Epithelial cell of prostate (primary cell): ENCODE measurements around the gene PRR5.
A peak's percentile ranks its signal among the peaks of the same experiment; 100 is the strongest.

Experiments
- DNase-seq: peaks from one replicate; pipeline ENCODE4 v3.0.0-alpha.2; 2011; ENCODE audit warnings: low read depth, low spot score
- H3K27ac ChIP-seq: fragments of 450-650 bp; 2 replicates; pipeline ENCODE4 v1.5.1; 2017; ENCODE audit warnings: mild to moderate bottlenecking

PRR5 gene

DNA sequence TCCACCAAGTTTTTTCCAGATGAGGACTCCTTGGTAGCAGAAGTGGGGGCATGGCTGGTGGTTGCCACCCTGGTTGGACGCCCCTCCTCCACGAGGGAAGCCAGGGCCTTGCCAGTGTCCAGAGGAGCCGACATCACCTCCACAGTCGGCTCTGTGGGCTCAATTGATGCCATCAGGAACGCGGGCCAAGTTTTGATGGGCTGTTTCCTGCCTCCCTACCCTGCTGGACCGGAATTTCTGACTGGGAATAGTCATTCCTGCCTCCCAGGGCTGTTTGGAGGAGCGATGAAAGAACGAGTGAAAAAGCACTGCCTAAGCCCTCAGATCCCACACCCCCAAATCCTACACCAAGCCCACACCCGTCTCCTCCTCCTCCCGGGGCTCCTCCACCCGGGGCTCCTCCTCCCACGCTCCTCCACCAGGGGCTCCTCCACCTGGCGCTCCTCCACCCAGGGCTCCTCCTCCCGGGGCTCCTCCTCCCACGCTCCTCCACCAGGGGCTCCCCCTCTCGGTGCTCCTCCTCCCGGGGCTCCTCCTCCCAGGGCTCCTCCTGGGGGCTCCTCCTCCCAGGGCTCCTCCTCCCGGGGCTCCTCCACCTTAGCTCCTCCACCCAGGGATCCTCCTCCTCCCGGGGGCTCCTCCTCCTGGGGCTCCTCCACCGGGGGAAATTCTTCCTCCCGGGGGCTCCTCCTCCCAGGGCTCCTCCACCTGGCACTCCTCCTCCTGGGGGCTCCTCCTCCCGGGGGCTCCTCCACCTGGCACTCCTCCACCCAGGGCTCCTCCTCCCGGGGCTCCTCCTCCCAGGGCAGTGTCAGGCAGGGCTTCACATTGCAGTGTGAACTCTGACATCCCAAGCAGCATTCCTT lies 10.0 kb upstream of the PRR5 start:
- no peak overlapping the region for H3K27ac ChIP-seq
- DNase-seq, result no peak

DNA sequence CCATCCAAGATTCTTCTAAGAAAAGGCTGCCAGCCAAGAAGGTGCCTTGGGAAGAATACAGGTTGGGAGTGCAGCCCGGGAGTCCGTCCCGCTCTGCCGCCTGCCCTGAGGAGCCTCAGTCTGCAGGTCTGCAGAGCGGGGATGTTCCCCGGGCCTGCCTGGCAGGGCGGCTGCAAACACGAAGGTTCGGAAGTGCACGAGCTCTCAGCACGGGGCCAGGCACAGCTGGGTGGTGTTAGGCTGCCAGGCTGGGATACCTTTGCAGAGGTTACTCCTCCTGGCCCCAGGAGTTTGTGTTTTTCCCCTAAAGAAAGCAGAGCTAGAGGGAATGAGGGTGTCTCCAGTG lies 9.4 kb upstream of the PRR5 start:
- DNase-seq, result no peak
- no peak overlapping the region for H3K27ac ChIP-seq

DNA sequence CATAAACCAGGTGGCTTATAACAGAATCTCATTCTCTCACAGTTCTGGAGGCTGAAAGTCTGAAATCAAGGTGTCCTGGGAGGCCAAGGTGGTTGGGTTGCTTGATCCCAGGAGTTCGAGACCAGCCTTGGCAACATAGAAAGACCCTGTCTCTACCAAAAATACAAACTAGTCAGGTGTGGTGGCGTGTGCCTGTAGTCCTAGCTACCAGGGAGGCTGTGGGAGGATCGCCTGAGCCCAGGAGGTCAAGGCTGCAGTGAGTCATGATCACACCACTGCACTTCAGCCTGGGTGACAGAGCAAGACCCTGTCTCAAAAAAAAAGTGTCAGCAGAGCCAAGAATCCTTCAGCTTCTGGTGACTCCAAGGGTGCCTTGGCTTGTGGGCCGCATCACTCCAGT lies 8.9 kb upstream of the PRR5 start:
- no peak for DNase-seq

DNA sequence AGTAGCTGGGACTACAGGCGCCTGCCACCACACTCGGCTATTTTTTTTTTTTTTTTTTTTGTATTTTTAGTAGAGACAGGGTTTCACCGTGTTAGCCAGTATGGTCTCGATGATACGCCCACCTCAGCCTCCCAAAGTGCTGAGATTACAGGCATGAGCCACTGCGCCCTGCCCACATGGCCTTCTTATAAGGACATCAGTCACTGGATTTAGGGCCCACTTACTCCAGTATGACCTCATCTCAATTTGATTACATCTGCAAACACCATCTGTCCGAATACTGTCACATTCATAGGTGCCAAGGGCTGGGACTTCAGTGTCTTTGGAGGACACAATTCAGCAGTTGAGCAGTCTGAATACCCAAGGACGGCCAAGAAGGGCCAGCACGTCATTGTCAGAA lies 8.2 kb upstream of the PRR5 start:
- no peak for DNase-seq
- H3K27ac ChIP-seq, result no peak overlapping the region

More for the DNA sequence above, 8.9 kb upstream of the PRR5 start:
- H3K27ac ChIP-seq, result no peak overlapping the region

DNA sequence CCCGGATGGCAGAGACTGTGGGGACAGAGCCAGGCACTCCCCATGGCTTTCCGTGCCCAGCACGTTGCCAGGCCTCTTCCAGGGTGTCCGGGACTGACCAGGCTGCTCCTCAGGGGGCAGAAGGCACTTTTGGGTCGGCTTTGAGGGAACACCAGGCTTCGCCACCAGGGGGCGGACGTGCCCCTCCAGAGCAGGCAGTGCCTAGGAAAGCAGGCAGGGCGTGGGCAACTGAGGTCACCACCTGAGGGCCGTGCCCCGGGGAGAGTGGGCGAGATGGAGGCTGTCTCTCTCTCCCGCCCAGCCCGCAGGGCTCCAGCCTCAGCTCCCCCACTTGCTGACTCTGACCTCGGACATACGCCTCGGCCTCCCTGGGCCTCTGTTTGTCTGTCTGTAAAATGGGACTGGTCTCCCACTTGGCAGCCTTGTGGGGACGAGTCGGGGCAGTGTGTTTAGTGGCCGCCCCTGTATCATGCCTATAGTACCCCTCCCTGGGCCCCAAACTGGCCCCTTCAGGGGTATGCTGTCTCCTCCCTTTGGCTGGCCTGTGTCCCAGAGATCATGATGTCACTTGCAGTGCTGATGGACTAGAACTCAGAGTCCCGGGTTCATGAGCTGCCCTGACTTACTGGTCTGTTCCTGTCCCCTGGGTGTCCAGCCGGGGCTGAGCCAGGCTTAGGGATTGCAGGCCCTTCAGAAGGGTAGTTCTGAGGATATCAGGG lies 4.4 kb upstream of the PRR5 start:
- H3K27ac ChIP-seq, result no peak overlapping the region
- no peak for DNase-seq

DNA sequence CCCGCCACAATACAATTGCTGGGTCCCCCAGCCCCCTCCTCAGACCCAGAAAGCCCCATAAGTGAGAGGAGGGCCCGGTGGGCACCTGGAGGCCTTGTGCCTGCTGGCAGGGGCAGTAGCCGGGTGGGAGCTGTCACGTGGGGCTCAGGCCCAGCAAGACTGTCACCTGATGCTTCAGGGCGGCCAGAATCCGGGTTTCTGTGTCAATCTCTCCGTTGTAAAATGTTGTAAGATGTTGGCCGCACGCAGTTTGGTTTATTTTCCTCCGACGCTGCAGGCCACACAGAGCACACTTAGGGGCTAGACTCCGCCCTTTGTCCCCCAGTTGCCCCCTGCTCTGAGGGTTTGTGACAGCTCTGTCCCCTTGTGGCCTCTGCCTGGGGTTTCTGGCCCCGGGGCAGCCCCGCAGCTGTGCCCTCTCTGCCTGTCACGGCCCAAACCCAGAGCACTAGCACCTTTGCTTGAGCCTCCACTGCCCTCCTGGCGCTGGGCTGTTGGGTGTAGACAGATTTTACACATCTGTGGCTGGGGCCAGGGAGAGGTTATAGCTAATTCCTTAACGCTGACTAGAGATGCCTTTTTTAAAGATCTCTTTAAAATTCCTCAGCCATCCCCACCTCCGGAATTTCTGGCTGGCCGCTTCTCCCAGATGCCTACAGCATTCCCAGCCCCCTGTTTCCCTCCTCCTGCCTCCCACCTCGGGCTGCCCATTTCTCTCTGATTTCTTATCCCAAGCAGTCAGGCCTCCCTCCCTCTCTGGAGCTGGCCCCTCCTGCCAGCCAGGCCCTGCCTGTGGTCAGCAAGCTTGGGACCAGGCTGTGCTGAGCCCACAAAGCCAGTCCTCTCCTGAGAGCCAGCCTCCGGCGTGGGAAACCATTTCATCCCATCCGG lies 3.2 kb upstream of the PRR5 start:
- no peak for DNase-seq
- H3K27ac ChIP-seq, result no peak overlapping the region

DNA sequence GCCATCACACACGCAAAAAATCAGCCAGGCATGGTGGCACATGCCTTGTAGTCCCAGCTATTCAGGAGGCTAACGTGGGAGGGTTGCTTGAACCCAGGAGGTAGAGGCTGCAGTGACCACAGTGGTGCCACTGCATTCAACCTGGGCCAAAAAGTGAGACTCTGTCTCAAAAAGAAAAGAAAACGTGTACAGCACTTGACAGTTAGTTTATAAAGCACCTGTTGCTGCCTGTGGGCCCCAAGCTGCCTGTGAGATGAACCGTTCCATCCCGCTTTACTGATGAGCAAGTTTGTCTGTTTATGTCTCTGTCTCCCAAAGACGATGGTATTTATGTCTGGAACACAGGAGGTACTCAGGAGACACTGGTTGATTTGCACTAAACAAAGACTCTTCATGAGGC lies 1.5 kb upstream of the PRR5 start:
- DNase-seq, result no peak
- H3K27ac ChIP-seq, result no peak overlapping the region

DNA sequence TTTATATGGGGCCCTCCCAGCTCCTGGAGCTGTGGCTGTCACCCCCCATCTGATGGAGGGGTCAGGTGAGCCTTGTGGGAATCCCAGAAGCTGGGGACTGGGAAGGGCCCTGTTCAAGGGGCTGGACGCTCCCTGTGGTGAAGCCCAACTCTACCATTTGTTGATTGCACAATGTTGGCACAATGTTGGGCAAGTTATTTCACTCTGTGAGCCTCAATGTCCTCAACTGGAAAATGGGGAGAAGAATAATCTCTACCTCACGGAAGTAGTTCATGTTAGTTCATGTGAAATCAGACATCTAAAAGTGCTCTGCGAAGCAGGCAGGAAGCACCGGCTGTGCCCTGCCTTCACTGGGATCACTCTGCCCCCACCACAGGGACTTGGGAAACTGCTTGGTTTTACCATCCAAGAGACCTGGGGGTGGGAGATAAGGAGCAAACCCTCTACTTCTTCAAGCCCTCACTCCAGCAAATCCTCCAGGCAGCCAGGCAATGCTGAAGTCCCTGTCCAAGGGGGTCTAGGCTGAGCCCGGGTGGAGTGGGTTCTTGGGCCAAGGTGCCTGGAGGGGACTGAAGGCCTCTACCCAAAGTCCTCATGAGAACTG lies 715 bp upstream of the PRR5 start:
- no peak overlapping the region for H3K27ac ChIP-seq
- DNase-seq, result no peak

DNA sequence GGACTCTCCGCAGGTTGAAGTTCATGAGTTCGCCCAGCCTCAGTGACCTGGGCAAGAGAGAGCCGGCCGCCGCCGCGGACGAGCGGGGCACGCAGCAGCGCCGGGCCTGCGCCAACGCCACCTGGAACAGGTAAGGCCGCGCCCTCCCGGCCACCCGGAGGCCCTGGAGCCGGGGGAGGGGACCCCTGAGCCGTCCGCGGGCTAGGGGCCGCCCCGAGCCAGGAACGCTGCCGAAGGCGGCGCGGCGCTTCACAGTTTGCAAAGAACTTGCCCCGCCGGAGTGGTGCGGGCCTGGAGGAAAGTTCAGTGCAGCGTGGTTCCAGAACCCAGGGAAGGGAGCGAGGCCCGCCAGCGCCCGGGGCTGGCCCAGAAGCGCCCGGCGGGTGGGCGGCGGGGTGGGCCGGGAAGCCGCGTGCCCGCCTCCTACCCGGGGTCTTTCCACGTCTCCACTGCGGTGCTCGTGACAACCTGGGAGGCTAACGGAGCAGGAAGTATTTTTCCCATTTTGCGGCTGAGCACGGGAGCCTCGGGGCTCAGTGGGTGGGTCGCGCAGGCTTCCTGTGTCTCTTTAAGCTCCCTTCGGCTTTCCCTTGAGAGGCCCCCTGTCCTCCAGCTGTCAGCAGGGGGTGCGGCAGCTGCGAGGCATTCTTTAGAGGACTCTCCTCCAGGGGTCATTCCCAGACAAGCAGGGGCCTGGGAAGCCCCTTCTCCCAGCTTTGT lies 635 bp downstream of the PRR5 start:
- no peak overlapping the region for H3K27ac ChIP-seq
- no peak for DNase-seq

DNA sequence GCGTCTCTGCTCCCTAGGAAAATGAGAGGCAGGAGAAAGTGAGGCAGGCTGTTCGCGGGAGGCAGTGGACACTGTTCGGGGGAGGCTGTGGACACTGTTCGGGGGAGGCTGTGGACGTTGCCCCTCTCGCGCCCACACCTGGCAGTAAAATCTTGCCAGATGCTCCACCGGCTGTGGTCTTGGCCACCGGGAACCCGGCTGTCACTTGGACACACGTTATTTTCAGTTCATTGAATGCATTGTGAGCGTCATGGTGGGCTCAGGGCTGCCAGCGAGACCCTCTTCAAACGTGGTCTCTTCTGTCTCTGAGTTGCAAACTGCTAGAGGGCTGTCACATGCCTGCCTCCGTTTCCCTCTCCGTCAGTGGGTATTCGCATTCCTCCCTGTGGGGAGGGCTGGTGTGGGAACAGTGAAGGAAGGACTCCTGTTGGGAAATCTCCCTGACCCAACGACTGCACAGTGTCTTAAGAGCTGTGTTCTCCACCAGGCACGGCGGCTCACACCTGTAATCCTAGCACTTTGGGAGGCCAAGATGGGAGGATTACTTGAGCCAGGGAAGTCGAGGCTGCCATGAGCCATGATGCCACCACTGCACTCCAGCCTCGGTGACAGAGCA lies 1.4 kb downstream of the PRR5 start:
- no peak overlapping the region for H3K27ac ChIP-seq
- no peak for DNase-seq

DNA sequence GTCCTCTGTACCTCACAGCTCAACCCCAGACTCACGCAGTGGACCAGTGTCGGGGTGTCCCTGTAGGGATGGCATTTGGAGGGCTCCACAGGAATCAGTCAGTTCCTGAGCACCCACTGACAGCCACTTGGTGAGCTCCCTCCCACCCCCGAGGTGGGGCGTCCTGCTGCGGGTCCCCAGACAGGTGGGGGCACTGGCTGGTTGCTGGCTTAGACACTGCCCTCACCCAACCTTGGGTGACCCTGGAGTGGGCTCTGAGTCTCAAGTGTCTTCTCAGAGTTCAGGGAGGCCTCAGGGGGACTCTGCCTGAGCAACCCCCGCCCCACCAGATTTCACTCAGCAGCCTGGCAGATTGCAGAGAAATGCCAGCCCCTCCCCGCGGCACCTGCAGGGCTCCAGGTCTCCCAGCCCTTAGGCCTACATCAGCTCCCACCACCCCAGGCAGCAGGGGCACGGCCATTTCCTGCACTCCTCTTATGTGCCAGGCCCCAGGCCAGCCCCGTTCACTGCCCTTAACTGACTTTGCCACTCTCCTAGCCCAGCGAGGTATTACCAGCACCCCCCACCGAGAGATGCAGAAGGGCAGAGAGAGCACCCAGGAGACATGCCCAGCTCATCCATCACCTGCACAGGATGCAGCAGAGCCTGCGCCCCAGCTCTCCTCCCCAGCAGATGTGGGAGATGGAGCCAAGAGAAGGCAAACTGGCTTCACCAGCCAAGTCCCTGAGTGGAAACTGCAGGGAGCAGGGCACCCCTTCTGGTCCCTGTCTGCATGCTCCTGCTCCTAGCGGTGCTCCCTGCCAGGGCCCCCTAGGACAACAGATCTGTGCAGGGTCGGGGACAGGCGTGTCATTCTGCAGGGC lies 2.4 kb downstream of the PRR5 start:
- no peak overlapping the region for H3K27ac ChIP-seq
- no peak for DNase-seq

DNA sequence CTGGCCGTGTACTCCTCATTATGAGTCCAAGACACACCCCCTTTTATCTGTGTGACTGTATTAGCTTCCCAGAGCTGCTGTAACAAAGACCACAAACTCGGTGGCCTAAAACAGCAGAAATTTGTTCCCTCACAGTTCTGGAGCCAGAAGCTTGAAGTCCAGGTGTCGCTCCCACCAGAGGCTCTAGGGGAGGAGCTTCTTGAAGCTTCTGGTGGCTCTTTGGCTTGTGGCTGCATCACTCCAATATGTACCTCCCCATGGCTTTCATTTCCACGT lies 3.0 kb downstream of the PRR5 start:
- H3K27ac ChIP-seq, result no peak overlapping the region
- DNase-seq, result no peak

DNA sequence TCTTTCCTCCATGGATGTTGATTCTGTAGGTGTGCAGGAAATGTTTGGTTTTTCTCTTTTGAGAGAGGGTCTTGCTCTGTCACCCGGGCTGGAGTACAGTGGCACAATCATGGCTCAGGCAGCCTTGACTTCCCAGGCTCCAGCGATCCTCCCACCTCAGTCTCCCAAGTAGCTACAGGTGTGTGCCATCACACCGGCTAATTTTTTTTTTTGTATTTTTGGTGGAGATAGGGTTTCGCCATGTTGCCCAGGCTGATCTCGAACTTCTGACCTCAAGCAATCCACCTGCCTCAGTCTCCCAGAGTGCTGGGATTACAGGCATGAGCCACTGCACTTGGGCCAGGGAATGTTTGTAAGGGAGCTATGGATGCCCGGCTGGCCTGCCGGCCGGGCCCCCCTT lies 4.5 kb downstream of the PRR5 start:
- no peak for DNase-seq
- H3K27ac ChIP-seq, result no peak overlapping the region

DNA sequence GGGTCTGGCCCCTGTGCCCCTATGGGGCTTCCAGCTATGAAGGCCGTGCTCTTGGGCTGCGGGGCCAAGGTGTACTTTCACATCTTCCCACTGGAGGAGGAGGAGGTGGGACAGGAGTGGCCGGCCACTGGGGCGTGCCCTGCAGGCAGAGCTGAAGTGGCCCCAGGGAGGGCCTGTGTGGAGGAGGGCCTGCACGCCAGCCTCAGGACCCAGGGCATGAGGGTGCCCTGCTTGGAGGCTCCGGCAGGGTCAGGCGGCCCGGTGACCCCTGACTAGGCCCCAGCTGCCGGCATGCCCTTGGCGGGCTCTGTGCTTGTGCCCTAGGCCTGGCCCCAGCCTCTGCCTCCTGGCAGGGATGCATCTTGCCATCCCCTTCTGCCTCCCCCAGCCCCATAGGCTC lies 5.2 kb downstream of the PRR5 start:
- no peak for DNase-seq
- no peak overlapping the region for H3K27ac ChIP-seq

DNA sequence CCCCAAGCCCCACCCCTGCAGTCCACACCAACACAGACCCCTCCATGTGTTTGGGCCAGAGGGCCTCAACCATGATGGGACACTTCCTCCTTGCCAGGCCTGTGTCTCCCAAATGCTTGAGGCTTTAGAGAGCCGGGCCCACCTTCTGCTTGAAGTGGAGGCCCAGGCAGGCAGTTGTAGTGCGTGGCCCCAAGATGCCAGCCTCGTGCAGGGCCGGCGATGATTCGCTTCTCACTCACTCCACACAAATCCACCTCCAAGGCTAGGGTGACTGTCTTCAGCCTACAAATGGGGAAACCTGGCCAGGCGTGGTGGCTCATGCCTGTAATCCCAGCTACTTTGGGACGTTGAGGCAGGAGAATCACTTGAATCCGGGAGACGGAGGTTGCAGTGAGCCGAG lies 5.7 kb downstream of the PRR5 start:
- peak; percentile 37 for DNase-seq
- H3K27ac ChIP-seq, result no peak overlapping the region

DNA sequence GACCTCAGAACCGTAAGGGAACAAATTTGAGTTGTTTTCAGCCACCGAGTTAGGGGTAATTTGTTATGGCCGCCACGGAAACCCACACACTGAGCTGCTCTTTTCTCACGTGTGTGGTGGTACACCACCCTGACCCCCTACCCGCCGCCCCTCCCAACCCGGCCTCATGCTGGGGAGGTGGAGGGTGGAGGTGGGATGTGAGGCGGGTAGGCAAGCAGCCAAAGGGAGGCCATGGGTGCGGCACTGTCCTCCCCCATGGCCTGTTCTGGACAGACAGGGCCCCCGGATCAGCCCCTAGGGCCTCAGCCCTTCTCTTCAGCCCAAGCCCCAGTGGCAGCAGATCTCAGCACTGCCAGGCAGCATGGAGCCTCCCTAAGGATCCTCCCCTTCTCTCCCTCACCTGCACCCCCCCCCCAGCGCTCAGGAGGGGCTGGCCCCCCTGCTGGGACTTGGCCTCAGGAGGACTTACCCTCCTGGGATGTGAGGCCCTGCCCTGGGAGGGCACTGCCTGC lies 7.9 kb downstream of the PRR5 start:
- H3K27ac ChIP-seq, result no peak overlapping the region
- no peak for DNase-seq

DNA sequence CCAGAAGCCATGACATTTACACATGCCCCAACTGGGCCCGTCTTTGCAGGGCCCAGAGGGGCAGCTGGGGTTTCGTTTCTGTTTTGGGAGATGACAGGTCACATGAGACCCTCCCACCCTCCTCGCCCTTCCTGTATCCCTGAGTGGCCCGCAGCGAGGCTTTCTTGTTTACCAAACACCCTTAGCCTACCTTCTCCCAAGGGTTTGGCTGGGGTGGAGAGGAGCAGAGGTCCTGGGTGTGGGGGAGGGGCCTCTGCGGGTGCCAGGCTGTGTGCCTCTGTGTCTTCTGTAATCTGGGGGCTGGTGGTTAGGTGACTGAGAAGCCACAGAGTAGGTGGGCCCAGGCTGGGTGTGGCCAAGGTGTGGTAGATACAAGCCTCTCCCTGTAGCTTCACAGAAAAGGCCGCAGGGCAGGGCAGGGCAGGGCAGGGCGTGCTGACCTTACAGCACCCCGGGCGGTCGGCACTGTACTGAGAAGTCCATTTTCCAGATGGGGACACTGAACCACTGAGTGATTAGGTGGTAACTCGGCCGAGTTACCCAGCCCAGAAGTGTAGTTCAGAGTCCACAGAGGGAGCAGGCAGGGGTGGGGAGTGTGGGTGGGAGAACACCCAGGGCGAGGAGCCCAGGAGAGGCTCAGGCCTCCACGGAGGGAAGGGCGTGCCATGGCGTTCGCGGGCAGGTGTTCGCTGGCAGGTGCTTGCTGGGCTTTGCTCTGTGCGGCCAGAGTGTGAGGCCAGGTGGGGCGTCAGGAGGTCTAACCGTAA lies 8.7 kb downstream of the PRR5 start:
- no peak for DNase-seq
- no peak overlapping the region for H3K27ac ChIP-seq

DNA sequence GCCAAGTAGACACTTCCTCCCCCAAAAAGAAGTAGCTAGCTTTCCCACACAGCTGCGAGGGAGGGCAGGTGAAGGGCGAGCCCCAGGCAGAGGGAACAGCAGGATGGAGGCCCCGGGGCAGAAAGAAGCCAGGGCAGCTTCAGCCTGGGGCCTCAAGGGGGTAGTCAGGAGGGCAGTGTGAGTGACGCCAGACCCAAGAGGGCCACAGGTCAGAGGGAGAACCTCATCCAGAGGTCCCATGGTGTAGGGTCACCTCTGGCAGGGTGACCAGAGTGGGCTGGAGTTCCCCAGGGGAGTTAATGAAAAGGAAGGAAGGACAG lies 9.2 kb downstream of the PRR5 start:
- no peak for DNase-seq
- H3K27ac ChIP-seq, result no peak overlapping the region
